GM18519 (cell line): ENCODE measurements around the gene BICD1.

ENCODE experiments used
- ATAC-seq: cut with Tn5 transposase; IDR thresholded peaks from one replicate; pipeline ENCODE4 v1.9.1; 2021; ENCODE audit warnings: mild to moderate bottlenecking, moderate library complexity; ENCODE audit not compliant: unreplicated experiment, low FRiP score

Gene BICD1

DNA sequence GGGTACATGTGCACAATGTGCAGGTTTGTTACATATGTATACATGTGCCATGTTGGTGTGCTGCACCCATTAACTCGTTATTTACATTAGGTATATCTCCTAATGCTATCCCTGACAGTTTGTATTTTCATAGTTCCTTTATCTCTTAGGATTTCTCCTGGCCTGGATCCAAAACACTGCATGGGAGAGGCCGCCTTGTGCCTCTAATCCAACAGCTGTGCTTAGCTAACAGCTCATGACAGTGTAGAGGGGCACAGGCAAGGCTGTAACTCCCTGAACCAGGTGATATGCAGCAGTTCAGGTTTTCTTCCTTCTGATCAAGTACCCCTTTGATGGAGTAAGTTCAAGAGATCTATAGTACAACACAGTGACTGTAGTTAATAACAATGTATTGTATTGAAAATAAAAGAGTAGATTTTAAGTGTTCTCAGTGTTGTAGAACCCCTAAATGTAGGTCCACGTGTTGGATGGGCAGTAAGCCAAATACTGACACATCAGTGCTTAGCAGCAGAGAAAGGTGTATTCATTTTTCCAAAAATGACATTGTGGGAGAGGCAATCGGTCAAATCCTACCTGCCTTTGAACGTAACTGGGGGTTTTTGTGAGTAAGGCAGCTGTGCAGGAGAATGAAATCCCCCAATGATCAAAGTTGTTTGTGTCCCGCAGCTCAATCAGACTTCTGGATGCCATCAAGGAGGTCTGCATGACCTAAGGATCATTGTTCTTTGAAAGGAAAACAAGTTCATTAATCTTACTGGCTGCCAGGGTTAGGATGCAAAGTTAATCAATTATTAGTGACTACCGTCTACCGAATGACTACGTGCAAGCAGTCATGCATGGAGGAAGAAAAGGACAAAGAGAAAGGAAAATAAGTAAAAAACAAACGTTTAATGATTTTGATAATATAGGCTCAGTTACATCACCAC lies 203.4 kb downstream of the BICD1 start:
- no peak for ATAC-seq

DNA sequence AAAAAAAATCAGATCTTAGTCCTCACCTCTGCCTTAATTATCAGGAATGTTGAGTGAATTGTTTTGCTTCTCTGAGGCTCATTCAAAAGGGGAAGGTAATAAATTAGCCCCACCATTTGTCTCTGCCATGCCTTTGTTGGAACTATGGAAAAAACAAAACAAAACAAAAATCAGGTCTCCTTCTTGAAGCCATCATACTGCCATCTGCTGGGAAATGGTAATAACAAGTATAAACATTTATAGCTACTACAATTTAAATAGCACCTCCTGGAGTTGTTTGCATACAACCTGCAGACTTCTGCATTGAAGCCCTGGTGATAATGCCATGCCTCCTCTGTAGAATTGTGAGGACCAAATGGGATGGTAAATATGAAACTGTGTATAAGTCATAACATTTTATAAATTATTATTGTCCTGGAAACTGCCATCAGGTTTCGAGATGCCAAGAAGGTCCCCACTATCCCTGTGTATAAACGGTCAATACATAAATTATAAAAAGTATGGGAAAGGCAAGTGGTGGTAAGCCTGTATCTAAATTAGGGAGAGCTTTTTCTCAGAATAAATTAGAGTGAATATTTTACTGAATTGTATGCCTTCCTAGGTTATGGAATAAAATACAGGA lies 205.5 kb downstream of the BICD1 start:
- ATAC-seq = no peak

DNA sequence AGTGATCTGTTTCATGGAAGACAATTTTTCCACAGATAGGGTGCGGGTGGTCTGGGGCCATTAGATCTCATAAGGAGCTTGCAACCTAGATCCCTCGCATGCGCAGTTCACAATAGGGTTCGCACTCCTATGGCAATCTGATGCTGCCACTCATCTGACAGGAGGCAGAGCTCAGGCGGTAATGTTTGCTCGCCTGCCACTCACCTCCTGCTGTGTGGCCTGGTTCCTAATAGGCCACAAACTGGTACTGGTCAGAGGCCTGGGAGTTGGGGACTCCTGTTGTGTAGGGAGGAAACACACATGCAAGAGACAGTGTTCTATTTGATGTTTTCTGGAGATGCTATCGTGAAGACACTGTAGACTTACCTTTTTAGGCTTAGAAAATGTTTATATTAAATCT lies 215.7 kb downstream of the BICD1 start:
- ATAC-seq = no peak

DNA sequence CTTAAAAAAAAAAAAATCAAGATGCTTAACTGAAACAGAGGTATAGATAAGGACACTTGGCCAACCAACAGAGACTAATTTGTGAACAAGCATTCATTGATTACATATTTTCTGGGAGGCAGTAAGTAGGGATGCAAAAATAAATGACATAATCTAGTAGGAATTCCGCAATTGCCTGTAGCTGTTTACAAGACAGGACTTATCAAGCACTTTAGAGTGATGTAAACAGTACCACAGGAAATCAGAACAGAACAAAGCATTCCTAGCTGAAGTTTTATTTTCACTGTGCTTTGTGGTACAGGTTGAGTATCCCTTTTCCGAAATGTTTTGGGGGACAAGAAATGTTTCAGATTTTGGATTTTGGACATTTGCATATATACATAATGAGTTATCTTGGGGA lies 224.5 kb downstream of the BICD1 start:
- ATAC-seq = no peak

DNA sequence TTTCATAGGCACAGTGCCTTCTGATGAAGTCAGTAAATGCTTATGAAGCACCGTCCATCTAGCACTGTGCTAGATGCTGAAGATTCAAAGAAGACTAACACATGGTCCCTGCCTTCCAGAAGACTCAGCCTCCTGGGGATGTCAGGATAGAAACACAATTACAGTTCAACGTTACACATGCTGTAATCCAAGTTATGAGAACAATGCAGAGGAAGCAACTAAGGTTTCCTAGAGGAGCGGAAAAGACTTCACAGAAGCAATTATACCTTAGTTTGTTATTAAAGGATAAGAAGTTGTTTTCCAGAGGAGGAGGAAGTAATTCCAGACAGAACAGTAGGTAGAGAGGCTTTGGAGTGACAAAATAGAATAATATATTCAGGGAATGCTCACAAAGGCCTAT lies 225.8 kb downstream of the BICD1 start:
- ATAC-seq = no peak

DNA sequence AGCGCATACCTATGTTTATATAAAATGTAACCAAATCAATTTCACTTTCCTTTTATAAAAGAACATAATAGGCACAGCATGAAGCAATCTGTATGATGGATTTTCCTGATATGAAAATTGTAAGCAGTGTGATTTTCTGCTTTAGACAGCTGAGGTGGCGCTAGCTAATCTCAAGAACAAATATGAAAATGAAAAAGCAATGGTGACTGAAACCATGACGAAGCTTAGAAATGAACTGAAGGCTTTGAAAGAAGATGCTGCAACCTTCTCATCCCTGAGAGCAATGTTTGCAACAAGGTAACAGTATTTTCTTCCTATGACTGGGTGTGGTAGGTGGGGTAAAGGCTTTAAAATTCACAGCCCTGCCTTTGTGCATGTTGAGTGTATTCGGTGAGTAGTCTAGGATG lies 227.7 kb downstream of the BICD1 start:
- ATAC-seq = no peak

DNA sequence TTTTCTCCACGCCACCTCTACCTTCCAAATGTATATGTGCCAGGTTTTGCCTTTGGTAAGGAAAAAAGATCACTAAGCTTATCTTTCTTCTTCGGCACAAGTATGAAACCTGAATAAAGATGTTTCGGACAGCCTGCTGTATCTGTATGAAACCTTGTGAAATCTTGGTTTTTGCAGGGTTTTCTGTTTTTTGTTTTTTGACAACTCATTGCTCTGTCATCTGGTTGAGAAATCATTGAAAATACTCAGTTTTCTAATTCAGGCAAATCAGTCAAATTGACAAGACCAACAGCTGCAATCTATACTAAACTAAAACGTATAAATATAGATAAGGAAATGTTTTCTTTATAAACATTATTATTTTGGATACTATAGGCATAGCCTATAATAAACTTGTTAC lies 229.6 kb downstream of the BICD1 start:
- ATAC-seq = no peak

DNA sequence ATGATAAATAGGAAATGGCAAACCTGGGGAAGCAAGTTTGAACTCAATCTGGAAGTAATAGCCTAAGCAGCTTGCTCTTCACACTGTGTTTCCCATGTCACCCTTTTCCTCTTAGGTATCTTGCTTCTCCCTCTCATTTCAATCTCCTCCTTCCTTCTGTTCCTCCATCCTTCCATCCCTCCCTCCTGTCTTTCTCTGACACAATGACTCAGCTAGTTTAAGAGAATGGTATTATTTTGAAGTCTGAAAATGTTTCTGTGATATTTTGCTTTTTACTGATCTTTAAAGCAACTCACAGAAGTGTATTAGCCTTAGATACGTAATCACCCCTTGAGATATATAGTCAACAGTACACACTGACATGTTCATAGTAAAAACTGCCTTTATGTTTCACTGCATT lies 236.8 kb downstream of the BICD1 start:
- ATAC-seq = no peak

DNA sequence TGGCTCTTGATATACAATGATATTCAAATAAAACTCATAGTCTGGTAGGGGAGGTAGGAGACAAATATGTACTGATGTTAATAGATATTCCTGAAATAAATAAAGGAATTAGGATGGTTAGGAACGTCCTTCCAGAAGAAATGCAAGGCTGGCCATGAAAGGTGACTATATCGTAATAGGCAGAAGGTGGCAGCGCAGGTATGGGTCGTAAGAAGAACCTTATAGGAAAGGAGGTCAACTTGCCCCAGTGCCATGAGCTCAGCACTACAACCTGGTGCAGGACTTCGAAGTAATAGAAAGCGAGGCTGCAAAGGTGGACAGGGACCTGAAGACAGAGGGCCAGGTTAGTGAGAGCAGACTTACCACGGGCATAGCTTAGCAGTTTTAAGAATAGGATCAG lies 237.4 kb downstream of the BICD1 start:
- ATAC-seq = no peak

DNA sequence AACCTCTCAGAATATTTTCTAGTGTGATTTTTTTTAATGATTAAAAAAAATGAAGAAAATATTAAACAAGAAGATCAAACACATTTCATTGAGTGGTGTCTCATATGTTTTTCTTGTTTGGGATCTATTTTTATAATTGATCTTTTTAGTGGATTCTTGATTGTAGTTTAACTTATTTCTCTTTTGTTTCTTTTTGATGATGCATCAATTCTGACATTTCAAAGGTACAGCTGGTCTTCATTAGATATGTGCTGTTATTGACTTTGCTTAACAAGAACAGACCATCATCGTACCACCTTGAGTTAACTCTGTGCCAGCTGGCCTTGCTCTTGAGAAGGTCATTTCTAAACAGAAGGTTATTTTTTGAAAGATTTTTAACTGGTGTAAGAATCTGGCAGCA lies 246.9 kb downstream of the BICD1 start:
- no peak for ATAC-seq

DNA sequence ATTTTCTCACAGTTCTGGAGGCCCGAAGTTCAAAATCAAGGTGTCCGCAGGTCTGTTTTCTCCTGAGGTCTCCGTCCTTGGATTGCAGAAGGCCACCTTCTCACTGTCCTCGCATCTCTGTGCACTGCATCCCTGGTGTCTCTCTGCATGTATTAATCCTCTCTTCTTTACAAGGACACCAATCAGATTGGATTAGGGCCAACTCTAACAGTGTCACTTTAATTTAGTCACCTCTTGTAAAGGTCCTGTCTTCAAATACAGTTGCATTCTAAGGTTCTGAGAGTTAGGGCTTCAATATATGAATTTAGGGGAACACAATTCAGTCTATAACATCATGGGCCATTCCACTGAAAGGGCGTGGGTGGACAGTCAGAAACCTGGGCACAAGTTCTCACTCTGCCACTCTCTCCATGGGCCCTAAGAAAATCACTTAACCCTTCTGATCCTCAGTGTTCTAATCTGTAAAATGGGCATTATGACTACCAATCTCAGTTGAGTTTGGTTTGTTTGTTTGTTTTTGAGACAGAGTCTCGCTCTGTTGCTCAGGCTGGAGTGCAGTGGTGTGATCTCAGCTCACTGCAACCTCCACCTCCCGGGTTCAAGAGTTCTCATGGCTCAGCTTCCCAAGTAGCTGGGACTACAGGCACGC lies 251.1 kb downstream of the BICD1 start:
- ATAC-seq = no peak

DNA sequence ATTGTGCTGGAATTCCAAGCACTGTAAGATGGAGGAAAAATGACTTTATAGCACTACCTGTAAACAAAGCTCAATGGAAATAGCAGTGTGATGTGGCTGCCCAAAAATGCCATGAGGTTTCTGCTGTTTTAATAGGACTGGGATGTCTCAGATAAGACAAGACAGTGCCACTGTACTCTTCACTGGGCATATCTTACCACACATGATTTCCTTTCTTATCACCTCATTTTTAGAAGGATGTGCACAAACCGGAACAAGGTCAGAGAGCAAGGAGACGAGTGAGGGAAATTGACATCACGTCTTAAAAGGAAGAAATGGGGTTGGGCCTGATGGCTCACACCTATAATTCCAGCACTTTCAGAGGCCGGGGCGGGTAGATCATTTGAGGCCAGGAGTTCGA lies 254.3 kb downstream of the BICD1 start:
- ATAC-seq = no peak

DNA sequence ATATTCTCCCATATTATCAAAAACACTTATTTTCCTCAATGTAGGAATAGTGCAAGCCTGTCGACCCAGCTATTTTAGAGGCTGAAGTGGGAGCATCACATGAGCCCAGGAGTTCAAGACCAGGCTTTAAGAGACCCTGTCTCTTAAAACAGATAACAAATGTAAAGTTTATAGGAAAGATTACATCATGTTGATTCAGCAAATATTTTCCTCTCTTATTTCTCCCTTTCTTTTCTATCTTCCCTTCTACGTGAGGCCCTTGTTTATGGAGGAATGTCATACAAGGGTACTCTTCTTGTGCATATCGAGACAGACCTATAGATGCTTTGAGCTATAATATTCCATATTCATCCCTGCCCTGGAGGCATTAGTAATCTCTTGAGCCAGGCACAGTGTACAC lies 256.2 kb downstream of the BICD1 start:
- ATAC-seq = no peak

DNA sequence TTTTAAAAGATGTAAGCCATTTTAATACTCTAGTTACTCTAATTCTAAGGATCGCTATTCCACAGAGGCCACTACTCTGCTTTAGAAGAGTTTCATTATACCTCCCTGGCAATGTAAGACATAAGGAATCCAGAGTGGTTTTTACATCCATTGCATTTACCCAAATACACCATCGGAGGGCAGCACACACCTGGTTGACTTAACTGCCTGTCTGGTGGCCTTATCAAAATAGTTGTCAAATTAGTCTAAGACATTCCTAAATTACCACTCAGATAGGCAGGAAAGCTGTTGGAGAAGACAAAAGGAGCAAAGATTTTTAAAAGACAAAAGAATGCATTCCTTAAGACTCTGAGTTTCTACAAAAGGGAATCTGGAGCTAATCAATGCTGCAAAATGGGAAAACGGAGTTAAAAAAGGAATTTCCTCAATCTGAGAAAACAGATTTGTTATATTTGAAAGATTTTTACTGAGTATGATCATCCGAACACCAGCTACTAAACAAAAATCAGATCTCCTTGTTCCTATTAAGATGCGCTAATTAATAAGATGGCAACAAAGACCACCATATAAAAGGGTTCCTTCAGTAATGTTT lies 258.9 kb downstream of the BICD1 start:
- no peak for ATAC-seq

DNA sequence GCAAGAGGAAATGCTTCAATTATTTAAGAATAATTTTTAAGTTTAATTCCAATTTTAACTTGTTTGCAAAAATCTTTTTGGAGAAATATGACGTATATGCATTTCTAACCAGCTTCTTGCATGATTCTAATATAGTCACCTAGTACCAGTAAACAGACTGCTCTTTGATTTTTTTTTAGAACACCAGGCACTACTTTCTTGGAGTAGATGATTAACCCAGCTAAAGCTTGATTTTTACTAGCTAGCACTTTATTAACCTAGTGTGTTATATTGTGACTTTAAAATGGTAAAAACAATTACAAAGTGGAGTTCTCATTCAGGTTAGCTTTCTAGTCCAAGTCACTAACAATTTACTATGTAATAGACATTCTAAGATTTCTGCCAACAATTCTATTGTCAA lies 260.1 kb downstream of the BICD1 start:
- ATAC-seq = no peak

DNA sequence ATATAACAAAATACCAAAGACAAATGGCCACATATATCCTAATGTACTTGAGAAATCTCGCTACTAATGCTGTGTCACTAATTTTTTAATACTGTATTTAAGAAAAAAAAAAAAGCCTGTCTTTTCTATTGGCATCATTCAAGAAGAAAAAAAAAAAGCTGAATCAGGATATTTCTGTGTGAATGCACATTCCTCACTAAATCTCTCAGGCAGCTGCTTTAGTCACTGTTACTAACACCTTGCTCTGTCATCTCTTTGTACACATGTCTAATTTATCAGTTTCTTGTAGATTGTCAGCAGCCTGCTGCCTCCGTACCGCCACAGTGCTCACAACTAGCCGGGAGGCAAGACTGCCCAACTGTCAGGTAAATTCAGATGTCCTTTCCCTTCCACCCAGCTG lies 260.7 kb downstream of the BICD1 start:
- no peak for ATAC-seq

DNA sequence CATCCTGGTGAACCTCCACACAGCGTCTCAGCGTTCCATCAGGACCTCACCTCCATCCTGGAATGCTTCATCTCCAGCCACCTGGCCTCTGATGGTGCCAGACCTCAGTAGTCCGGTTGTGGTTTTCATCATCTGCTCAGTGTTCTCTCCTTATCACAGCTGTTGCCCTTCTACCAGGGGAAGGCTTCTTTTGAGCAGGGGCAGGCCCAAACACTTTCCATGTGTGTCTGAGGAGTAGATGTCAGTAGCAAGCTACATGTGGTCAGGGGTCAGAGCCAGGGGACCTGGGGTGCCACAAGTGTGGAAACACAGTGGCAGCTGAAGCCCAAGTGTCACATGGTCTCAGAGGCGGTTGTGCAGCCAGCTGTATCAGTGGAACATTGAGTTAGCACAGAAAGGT lies 262.6 kb downstream of the BICD1 start:
- ATAC-seq = no peak

DNA sequence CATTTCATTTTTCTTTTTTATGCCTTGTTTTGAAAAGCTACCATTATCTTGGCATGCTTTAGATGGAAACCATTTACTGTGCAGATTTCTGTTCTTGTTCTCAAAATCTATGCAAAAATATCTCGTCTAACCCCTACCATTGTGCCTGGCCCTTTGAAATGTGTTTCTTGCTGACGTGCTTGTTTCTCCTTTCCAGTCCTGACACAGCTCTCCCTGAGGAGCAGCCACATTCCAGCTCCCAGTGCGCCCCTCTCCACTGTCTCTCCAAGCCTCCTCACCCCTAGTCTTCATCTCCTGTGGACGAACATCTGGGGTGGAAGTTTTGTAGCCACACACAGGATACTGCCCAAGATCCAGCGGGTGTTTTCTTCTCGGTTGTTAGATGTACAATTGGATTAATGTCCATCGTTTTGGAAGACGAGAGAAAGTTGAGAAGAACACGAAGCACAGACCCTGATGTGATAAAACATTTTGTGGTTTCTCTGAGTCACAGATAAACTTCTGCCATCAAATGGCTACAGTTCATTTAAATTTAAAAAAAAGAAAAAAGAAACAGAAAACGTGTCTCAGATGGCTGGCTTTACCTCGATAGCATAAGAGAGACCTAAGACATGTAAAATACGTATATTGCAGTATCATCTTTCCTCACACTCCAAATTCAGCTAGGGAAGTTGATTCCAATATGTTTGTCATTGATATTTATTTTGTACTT lies 270.9 kb downstream of the BICD1 start:
- no peak for ATAC-seq

DNA sequence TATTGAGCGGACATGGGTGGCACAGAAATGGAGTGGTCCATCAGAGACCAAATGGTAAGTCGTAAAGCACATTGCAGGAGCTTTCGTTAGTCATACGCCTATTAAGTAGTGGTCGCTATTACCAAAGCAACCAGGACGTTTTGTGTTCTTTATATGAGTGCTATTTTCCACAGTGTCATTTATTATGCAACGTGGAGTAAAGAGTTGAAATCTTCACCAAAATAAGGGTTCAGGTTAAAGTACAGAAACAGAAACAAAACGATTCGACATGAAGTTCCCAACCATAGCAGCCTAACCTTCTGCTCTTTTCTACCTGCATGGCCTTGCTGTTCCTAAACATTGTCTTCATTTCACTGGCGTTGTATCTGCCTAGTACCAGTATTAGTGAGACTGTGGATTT lies 272.6 kb downstream of the BICD1 start:
- no peak for ATAC-seq

DNA sequence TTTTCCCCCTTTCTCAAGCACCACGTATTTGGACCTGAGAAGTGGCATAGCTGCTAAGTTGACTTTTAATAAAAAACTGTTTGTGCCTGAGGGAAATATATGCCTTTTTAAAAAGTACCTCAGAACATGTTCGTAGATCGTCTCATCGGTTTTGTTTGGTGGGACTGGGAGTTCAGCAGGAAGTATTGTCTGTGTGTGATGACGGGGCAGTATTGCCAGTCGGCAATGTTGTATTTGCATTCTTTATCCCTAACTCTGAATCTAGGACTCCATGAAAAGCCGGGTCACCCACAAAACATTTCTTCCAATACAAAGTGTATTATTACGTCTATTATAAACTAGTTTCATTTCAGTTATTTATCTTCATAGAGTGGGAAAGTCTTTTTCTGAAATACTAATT lies 273.0 kb downstream of the BICD1 start:
- ATAC-seq = no peak

DNA sequence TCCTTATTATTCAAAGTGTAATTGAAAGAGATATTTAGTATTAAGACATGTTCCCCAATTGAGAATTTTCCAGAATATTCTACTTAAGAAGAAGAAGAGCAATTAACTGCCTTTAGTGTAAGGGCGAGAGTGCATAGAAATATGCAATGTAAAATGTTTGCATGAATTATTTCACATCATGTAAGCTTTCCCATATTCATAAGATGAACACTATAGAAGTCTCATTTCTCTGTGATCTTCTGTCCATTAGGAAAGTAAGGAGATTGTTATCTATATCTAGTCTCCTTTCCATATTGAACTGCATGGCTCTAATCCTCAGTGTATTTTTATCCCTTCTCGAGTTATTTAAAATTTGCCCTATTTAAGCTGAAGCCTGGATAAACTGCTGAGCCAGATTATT lies 275.6 kb downstream of the BICD1 start:
- no peak for ATAC-seq
